Transverse colon (tissue), 4 donors: ENCODE measurements around the gene C19orf81. TPM values are rescaled to one million over a fixed set of nuclear protein-coding genes. Genes with fewer than 3 reads are reported as not detected.

Experiments
- DNase-seq: peaks from one replicate; pipeline ENCODE4 v3.0.0-alpha.2; 2019
- H3K27ac ChIP-seq, 4 donors: fragments of 200-600 bp; sonication (generic); 2 replicates each; pipeline ENCODE4 v1.5.1; 2016 to 2018; ENCODE audit warnings: inconsistent platforms in 4 of 4
- H3K27me3 ChIP-seq: fragments of 200-600 bp; sonication (generic); 2 replicates; pipeline ENCODE4 v1.5.1; 2017; ENCODE audit warnings: inconsistent platforms
- H3K36me3 ChIP-seq, 4 donors: fragments of 200-600 bp; sonication (generic); 2 replicates each; pipeline ENCODE4 v1.5.1; 2017 to 2019; ENCODE audit warnings: inconsistent platforms in 4 of 4
- H3K4me1 ChIP-seq, 4 donors: fragments of 200-600 bp; sonication (generic); 2 replicates each; pipeline ENCODE4 v1.5.1; 2017 to 2020; ENCODE audit warnings: inconsistent platforms in 4 of 4
- H3K4me3 ChIP-seq, 4 donors: fragments of 200-600 bp; sonication (generic); 1 replicate in 1 of 4; 2 replicates in 3 of 4; pipeline versions ENCODE4 v1.5.1 to v1.6.1; 2017 to 2019; ENCODE audit warnings: inconsistent platforms in 4 of 4
- H3K9me3 ChIP-seq, 2 donors: fragments of 200-600 bp; sonication (generic); 2 replicates each; pipeline ENCODE4 v1.5.1; 2017 to 2019; ENCODE audit warnings: inconsistent platforms in 2 of 2
- CTCF ChIP-seq, 5 experiments: fragments of 200-600 bp in 3 of 5; fragments of 450-650 bp in 2 of 5; sonication (generic) in 3 of 5; IDR thresholded peaks; 1 replicate in 2 of 5; 2 replicates in 3 of 5; pipeline ENCODE4 v1.5.1; 2016 to 2017; ENCODE audit warnings: antibody characterized with exemption in 5 of 5, inconsistent platforms in 3 of 5, mild to moderate bottlenecking in 2 of 5, moderate library complexity in 1 of 5
- EP300 ChIP-seq: sonication (generic); formaldehyde crosslinking; IDR thresholded peaks from one replicate; pipeline ENCODE4 v1.6.1; 2017; ENCODE audit warnings: antibody characterized with exemption, low read depth
- POLR2A ChIP-seq: fragments of 450-650 bp; IDR thresholded peaks from one replicate; pipeline ENCODE4 v1.6.1; 2016; ENCODE audit warnings: antibody characterized with exemption, mild to moderate bottlenecking, moderate library complexity
- POLR2AphosphoS5 ChIP-seq, 3 donors: sonication (generic); formaldehyde crosslinking; IDR thresholded peaks; one replicate each; pipeline ENCODE4 v1.6.1; 2016; ENCODE audit warnings: antibody characterized with exemption in 3 of 3
- WGBS, 2 donors: methylation state at CpG; one replicate each; pipeline ENCODE4 v1.1.5; 2018; ENCODE audit warnings: low coverage in 1 of 2; 5-methylcytosine and 5-hydroxymethylcytosine counted together
- in situ Hi-C, 4 donors: fragments of 200-750 bp; cut with MboI; loops; one replicate each; pipeline versions ENCODE4 v1.15.0 to v1.15.1; 2017; ENCODE audit warnings: low sequenced_read_pairs in 3 of 4, low pct_ligation_motif_present in 1 of 4, low pct_unique_long_range_greater_than_20kb in 1 of 4
- intact Hi-C: fragments of 100-400 bp; cut with DNase I; formaldehyde crosslinking; loops from one replicate; pipeline ENCODE4 v1.15.1; 2023; ENCODE audit warnings: low total_unique reads
- total RNA-seq, 4 donors: library from RNA; depleted of rRNA; stranded (reverse); fragments of >200 nt; gene quantifications; one replicate each; pipeline ENCODE4 v1.1.0, GENCODE V29; 2016

Gene C19orf81
- total RNA-seq, 4 donors from 2014 or later: not detected

DNA sequence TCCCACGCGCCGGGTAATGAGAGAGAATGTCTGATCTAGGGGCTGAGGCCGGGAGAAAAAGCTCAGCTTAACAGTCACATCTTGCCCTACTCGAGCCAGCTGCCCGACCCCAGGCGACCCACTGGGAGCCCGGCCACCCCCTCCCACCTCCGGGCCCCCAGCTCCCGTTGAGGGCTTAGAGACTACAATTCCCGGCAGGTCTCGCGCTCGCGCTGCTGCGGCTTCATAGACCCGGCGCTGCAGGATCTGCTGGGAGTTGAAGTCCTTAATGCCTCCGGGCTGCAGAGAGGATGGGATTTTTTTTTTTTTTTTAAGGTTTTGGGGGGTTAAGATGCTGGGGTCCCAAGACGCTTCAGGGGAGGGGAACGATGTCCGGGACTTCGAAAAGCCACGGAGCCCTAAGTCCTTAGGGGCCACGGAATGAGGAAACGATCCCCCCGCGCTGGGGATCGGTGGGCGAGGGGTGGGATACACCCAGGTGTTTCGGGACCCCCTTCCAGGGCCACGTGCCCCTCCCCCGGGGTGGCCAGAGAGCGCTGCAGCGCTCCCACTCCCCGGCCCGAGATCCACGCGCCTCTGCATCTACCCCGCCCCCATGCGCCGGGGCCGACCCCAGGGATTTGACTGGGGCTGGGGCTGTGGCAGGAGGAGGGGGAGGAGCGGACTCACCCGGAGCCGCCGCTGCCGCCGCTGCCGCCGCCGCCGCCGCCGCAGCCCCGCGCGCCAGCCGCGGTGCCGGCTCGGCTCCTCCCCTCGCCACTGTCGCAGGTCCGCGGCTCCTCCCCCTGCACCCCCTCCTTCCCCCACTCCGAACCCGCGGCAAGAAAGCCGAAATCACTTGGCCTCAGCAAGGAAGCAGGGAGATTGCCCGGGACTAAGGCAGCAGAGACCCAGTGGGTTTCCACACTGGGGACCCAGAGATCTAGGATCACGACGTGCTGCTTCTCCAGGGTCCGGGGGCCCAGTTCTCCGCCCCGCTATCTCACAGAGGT is 9.8 kb upstream of the C19orf81 start, which contains the start of gene SYT3:
TSS of gene SYT3 (minus strand) at position 761 of the 992 bp plus-strand sequence. CDS start 2,470 bp downstream, outside the sequence.
- Histone ChIP-seq H3K4me3 (peak within 1 kb of the TSS in 3 of 4 donors; percentile 25 to 50 (median 35)), H3K4me1 (peaks cover 0 to 6% (median 1%) of the 10 kb centered on the region in 4 donors), H3K27ac (no peak within 1 kb of the TSS), H3K36me3 (no peaks in the 10 kb centered on the region), H3K9me3 (peaks cover 0 to 4% of the 10 kb centered on the region in 2 donors), H3K27me3 (peaks cover 65% of the 10 kb centered on the region)
- WGBS, 2 donors: 0 to 19% methylated on average over 3 to 36 of the region's 76 CpGs
- intact Hi-C loops: no loop called here
- TF ChIP-seq POLR2A (no peak), POLR2AphosphoS5 (IDR thresholded peaks at IDR 0.05) (no peak), CTCF (IDR thresholded peaks at IDR 0.05) (no peak), EP300 (no peak)
- in situ Hi-C loops: loop anchor here in 1 of 4 donors (25.0 kb wide), 1 partner anchor 552 kb away; no protein-coding TSS in a partner anchor
- DNase-seq: peak; percentile 20

GRCh38 chr19:50640368-50640767 is 8.9 kb upstream of the C19orf81 start:
- no peak for DNase-seq
- in situ Hi-C loops (loop anchor here in 1 of 4 donors (25.0 kb wide), 1 partner anchor 553 kb away; no protein-coding TSS in a partner anchor), intact Hi-C loops (no loop called here)
- Histone ChIP-seq H3K27me3 (peaks cover 65% of the 10 kb centered on the region), H3K4me1 (peaks cover 0 to 6% (median 1%) of the 10 kb centered on the region in 4 donors), H3K4me3 (no peak overlapping the region), H3K36me3 (no peaks in the 10 kb centered on the region), H3K27ac (no peak overlapping the region), H3K9me3 (no peaks in the 10 kb centered on the region)
- WGBS, 2 donors: 70% methylated on average over 2 of the region's 2 CpGs; no CpG with 5 or more reads in 1 of the 2 donors
- TF ChIP-seq EP300: no peak
- TF ChIP-seq CTCF (IDR thresholded peaks at IDR 0.05): no peak
- no peak for TF ChIP-seq POLR2A
- no peak for TF ChIP-seq POLR2AphosphoS5 (IDR thresholded peaks at IDR 0.05)

- no peaks in the 10 kb centered on the region for H3K36me3 ChIP-seq
- 44 to 49% methylated on average over 1 of the region's 1 CpG for WGBS, 2 donors
- in situ Hi-C loops (loop anchor here in 1 of 4 donors (25.0 kb wide), 1 partner anchor 557 kb away; no protein-coding TSS in a partner anchor), intact Hi-C loops (no loop called here)
- TF ChIP-seq POLR2AphosphoS5 (IDR thresholded peaks at IDR 0.05): no peak
- TF ChIP-seq POLR2A: no peak
- TF ChIP-seq CTCF (IDR thresholded peaks at IDR 0.05): no peak
- TF ChIP-seq EP300: no peak
- peaks cover 0 to 1% (median under 1%) of the 10 kb centered on the region in 4 donors for H3K4me1 ChIP-seq
- DNase-seq: no peak
- peaks cover 45% of the 10 kb centered on the region for H3K27me3 ChIP-seq
- no peak overlapping the region for H3K4me3 ChIP-seq
- no peak overlapping the region for H3K27ac ChIP-seq
- no peaks in the 10 kb centered on the region for H3K9me3 ChIP-seq
Observed at GRCh38 chr19:50644315-50644915, 4.8 kb upstream of the C19orf81 start.

DNA sequence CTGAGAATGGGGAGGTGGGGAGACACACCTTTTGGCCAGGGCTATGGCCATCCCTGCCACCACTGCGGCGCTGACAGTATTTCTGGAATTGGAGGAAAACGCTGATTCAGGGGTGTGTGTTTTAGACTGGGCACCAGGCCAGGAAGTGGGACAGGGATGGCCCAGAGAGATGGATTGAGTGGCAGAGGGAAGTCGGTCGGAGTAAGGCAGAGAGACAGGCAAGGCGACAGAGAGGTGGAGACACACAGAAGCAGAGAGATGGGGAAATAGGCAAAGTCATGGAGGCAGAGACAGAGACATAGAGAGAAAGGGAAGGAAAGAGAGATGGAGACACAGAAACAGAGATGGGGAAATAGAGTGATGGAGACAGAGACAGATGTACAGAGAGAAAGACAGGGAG is 4.1 kb upstream of the C19orf81 start:
- Histone ChIP-seq H3K4me3 (no peak overlapping the region), H3K9me3 (no peaks in the 10 kb centered on the region), H3K27ac (no peak overlapping the region), H3K4me1 (no peaks in the 10 kb centered on the region), H3K27me3 (peaks cover 39% of the 10 kb centered on the region), H3K36me3 (no peaks in the 10 kb centered on the region)
- in situ Hi-C loops: loop anchor here in 1 of 4 donors (25.0 kb wide), 1 partner anchor 558 kb away; no protein-coding TSS in a partner anchor
- 78 to 85% methylated on average over 4 to 6 of the region's 6 CpGs for WGBS, 2 donors
- DNase-seq: no peak
- TF ChIP-seq EP300: no peak
- no peak for TF ChIP-seq POLR2AphosphoS5 (IDR thresholded peaks at IDR 0.05)
- TF ChIP-seq POLR2A: no peak
- no peak for TF ChIP-seq CTCF (IDR thresholded peaks at IDR 0.05)
- intact Hi-C loops: no loop called here
